HG03108 (cell line): Measurements from ENCODE around the gene SOX9.
A peak's percentile ranks its signal among the peaks of the same experiment; 100 is the strongest.

Source experiments
- ATAC-seq: cut with Tn5 transposase; IDR thresholded peaks from one replicate; pipeline ENCODE4 v1.9.1; 2021; ENCODE audit warnings: moderate library complexity; ENCODE audit not compliant: unreplicated experiment

SOX9 gene

GRCh38 chr17:72120642-72121163, at the start of gene SOX9:
Gene SOX9, plus strand, starts transcription at chr17:72121020. Its CDS starts 372 bp downstream, at chr17:72121392.
- ATAC-seq: peak; percentile 69

- ATAC-seq: no peak
Measured at GRCh38 chr17:72071330-72071729, 49.5 kb upstream of the SOX9 start.

DNA sequence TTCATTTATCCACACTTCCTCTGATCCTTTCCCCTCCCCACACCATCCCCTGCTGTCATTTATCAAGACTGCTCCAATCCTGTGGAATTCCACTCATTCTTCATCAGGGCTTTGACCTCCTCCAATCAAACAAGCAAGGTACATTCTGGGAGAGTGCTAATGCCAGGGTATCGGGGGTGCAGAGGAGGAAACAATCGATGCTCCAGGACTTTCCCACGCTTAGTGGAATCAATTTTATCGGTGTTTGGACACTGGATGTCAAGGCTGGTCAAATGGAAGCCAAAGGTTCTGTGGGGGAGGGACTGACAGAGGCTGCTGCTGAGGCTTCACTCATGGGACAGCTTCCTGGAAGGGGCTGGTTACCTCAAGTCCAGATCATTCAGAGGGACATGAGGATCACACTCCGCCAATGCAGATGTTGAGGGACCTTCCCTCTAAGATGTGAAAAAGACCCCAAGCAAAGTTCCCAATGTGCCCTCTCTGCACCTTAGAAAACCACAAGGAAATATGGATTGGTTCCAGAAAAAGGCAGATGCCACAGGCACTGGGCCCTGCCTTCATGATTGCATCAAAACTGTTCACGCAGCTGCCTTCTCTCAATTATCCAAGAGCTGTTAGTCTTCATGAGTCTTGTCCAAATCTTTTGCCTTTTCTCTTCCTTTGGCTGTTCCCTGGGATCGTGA, 44.7 kb upstream of the SOX9 start:
- ATAC-seq: no peak

DNA sequence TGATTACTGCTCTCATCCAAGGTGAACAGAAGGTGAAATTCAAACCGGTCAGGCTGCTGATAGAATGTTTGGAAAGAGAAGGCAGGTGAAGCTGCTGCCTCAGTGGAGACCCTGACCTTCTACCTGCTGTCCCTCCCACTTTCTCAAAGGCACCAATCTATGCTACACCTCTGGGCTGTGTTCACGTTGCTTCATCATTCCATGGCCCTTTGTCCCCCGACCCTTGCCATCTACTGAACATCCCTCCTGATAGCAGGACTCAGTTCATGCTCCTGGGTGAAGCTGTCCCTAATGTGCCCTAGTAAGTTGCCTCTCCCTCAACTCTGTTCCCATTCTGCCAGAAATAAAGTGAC, 44.2 kb upstream of the SOX9 start:
- no peak for ATAC-seq

- ATAC-seq: no peak
Measured at GRCh38 chr17:72077326-72077960, 43.4 kb upstream of the SOX9 start.

- no peak for ATAC-seq
Measured at GRCh38 chr17:72079700-72080099, 41.1 kb upstream of the SOX9 start.

DNA sequence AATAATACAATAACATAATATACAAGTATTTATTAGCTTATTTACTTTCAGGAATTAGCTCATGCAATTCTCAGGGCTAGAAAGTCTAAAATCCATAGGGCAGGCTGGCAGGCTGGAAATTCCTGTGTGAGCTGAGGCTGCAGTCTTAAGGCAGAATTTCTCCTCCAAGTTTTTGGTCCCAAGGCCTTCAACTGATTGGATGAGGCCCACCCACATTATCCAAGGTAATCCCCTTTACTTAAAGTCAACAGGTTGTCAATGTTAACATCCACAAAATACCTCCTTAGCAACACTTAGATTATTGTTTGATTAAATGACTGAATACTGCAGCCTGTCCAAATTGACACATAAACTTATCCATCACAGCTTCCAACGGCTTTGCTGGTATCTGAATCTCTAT, 32.9 kb upstream of the SOX9 start:
- ATAC-seq: no peak

DNA sequence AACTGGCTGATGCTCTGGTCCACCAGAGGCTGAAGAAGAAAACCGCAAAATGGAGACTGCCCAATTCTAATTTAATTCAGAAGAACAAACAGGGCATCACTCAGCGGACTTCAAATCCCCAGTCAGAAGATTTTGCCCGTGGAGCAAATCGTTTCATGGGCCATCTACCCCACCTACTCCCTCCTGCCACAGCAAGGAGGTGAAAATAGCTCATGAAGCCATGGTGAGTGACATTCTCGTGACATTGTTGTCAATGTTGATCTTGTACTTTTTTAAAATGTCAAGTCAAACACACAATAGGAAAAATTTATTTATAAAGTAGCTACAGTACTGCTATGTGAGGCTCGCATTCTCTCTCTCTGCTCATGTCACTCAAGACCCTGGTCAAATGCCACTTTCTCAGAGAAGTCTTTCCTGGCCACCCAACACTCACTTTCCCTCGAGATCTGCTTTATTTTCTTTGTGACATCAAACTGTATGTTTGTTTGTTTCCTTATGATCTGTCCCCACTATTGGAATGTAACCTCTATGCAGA, 31.3 kb upstream of the SOX9 start:
- no peak for ATAC-seq

DNA sequence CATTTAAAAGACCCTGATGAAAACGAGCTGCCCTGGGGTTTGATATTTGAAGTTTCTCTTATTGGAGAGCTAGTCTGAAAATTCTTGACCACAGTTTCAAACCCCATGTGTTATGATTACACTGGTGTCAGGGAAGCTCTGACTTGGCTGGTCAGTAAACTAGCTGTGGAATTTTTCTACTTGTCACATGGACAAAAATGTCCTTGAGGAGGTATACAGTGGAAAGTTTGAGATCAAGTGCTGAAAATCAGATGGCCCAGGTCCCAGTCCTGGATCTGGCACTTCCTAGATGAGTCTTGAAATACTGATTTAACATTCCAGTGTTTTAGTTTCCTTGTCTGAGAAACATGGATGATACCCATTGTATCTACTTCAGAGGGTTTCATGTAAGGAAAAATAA, 30.7 kb upstream of the SOX9 start:
- no peak for ATAC-seq

DNA sequence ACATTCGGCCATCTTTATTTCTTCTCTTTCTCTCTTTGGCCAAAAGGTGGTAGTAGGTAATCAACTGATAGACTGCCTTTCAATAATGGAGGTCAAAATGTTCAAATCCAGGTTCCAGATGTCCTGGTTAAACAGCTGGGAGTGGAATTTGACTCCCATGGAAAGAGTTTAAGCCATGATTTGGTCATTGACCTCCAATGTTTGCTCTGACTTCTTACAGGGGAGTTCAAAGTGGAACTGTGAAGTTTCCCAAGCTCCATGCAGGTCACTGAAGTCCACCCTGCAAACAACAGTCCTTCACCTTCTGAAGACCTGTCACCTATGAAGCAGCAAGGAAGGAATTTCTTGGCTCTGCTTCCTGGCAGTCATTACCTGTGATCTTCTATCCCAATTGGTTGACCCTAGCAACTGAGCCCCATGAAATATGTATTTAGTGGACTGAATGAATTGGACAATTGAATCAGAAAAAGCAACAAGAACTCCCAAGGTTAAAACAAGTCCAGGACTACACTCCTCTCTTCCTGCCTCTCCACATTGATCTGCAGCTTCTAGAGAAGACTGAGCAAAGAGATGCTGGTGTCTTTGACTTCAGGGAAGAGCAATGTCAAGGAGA, 28.0 kb upstream of the SOX9 start:
- ATAC-seq: no peak

DNA sequence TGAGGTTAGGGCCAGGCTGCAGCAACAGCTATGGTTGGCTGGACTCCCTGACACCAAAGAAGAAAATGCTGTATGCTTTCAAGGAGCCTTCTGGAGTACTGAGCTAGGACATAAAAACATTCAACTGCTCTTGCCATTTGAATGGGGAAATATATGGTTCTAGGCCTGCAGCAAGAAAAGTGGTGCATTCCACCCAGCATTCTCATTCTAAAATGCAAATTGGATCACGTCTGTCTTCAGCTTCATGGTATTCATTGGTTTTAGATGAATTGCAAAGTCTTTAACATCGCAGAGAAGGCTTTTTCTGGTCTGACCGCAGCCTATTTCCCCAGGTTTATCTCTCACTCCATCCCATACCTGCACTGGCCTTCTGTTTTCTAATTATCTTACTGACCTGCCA, 27.1 kb upstream of the SOX9 start:
- no peak for ATAC-seq

DNA sequence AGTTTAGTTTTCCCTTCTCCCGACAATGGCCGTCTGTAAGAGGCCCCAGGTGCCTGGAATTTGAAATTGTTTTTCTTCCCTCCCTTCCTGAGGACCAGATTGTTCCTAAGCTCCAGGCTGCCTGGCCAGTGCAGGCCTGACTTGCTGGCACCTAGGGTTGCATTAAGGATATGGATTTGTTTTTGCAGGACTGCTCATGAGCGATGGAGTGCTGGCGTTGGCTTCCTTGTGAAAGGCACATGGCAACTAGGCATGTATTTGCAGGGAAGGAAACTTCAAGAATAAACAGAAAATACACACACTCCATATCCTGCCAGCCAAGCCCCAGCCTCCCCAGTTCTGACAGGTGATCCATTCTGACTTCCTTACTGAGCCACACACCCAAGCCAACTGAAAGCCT, 25.5 kb upstream of the SOX9 start:
- ATAC-seq: no peak

GRCh38 chr17:72097144-72097543, 23.7 kb upstream of the SOX9 start:
- no peak for ATAC-seq

- ATAC-seq: no peak
Measured at GRCh38 chr17:72099919-72100318, 20.9 kb upstream of the SOX9 start.

GRCh38 chr17:72100470-72100869, 20.4 kb upstream of the SOX9 start:
- no peak for ATAC-seq

- ATAC-seq: no peak
Measured at GRCh38 chr17:72101526-72101925, 19.3 kb upstream of the SOX9 start.

DNA sequence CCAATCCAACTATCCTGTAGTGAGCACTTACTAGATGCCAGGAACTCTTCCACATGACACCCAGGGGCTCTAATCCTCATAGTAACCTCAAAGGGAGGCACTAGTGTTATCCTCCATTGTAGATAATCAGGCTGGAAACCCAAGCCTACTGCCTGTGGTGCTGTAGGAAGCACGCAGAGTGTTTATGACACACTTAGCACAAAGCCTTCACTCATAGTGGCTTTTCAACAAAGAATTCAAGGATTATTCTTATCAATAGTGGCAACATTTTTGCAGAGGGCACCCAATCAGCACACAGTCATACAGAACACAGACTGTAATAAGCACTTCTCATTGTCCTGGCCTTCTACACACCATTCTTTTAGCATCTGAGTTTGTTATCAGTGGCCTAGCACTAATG, 18.5 kb upstream of the SOX9 start:
- ATAC-seq: no peak

DNA sequence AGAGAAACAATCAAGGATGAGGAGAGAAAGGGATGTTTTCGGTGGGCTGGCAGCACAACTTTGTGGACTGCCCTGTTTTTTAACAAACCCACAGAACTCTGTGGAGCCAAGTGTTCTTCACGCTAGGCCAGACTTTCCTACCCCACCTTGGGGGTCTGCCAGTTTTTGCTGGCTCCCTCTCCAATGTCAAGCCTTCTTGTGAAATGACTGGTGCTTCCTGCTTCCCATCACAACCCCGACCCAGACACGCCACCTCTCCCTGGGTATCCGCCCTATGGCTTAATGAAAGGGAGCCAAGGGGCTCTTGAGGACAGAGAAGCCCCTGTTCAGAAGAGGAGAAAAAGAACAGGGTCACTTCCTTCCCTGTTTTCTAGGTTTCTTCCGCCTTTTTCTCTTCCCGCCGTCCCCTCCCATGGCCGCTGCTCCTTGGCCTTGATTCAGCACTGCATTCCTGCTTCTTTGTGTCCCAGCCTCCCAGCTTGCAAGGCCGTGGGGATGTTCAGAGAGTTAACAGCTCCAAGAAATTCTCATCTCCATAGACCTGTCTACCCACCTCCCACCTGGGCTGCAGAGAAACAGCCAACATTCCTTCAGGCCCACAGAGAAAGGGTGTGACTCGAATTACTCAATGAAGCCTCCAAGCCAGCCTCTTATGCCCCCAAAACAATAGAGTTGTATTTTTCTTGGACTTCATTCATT, 16.5 kb upstream of the SOX9 start:
- ATAC-seq: no peak

- ATAC-seq: no peak
Measured at GRCh38 chr17:72104863-72105234, 16.0 kb upstream of the SOX9 start.

GRCh38 chr17:72107100-72107499, 13.7 kb upstream of the SOX9 start:
- no peak for ATAC-seq

DNA sequence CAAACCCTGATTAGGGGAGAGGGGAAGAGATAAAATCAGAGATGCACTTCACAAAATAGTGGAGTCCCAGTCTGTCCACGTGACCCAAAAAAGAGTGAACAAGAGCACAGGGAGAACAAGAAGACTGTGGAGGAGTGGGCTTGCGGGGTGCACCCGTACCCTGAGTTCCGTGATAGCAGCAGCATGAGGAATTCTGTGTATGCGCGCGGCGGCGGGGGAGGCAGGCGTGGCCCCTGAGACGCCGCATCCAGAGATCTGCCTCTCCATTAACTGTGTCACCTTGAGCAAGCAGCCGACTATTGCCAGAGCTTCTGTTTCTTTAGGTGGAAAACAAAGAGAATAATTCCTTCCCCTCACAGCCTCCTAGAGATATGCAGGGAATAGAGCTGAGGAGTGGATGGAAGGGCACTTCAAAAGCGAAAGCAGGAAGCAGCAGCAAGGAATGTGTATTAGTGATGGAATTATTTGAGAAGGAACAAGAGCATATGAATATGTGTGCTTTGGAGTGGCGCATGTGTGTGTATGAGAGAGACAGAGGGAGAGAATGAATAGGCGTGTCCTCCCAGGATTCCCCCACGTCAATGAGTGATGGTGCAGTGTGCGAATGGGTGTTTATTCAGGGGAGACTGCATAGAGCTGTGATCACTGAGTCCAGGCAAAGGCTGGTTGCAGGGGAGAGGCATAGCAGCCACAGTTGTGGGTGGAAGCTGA, 10.4 kb upstream of the SOX9 start:
- no peak for ATAC-seq
